OCI-LY1 (cell line): ENCODE results near the gene LAMP1.

Source experiments
- CTCF ChIP-seq: fragments of 200-600 bp; sonication (generic), shearing (Covaris generic); IDR thresholded peaks from 2 replicates; pipeline ENCODE4 v1.5.1; 2017; ENCODE audit warnings: mild to moderate bottlenecking, antibody characterized with exemption, low read length, moderate library complexity, mixed read lengths
- EZH2 ChIP-seq: fragments of 200-600 bp; sonication (generic), shearing (Covaris generic); IDR thresholded peaks from 2 replicates; pipeline ENCODE4 v1.8.0; 2017; ENCODE audit warnings: borderline replicate concordance, mixed run types, mild to moderate bottlenecking, antibody characterized with exemption, low read length, moderate library complexity, mixed read lengths

- TF ChIP-seq CTCF (no peak), EZH2 (no peak)
Measured at GRCh38 chr13:113298043-113298945, 1.3 kb downstream of the LAMP1 start.
